NCI-H1105 treated with DMSO at 0.1 percent for 48 hours (cell line): ENCODE results near the gene FAM25A.
"Not testable (repeated sequence)": the region's sequence is repeated elsewhere in the genome, so short reads cannot be mapped to it uniquely, and the experiment has no call there.

Experiments
- DNase-seq: peaks from one replicate; lab custom pipeline; 2025; lab: John Stamatoyannopoulos, UW

The FAM25A gene

GRCh38 chr10:87020056-87020455 lies at the start of gene FAM25A:
TSS of gene FAM25A (plus strand) at chr10:87020294. CDS start at chr10:87020325, 31 bp downstream.
- DNase-seq, result not testable (repeated sequence)

GRCh38 chr10:86970982-86971231 lies 49.2 kb upstream of the FAM25A start:
- no peak for DNase-seq

- DNase-seq, result no peak
Observed at GRCh38 chr10:86971232-86971991, 48.7 kb upstream of the FAM25A start.

- no peak for DNase-seq
Observed at GRCh38 chr10:86972613-86973380, 47.3 kb upstream of the FAM25A start.

GRCh38 chr10:86974484-86974883 lies 45.6 kb upstream of the FAM25A start:
- no peak for DNase-seq

- no peak for DNase-seq
Observed at GRCh38 chr10:86976362-86977056, 43.6 kb upstream of the FAM25A start.

- DNase-seq, result not testable (repeated sequence)
Observed at GRCh38 chr10:86978457-86978856, 41.6 kb upstream of the FAM25A start.

GRCh38 chr10:86979296-86979818 lies 40.7 kb upstream of the FAM25A start:
- no peak for DNase-seq

GRCh38 chr10:86979977-86980448 lies 40.1 kb upstream of the FAM25A start:
- DNase-seq, result no peak

- not testable (repeated sequence) for DNase-seq
Observed at GRCh38 chr10:86981020-86981419, 39.1 kb upstream of the FAM25A start.

- no peak for DNase-seq
Observed at GRCh38 chr10:86981716-86982115, 38.4 kb upstream of the FAM25A start.

- DNase-seq, result not testable (repeated sequence)
Observed at GRCh38 chr10:86984498-86984897, 35.6 kb upstream of the FAM25A start.

GRCh38 chr10:86988520-86988919 lies 31.6 kb upstream of the FAM25A start:
- DNase-seq, result no peak

- DNase-seq, result not testable (repeated sequence)
Observed at GRCh38 chr10:86991362-86991761, 28.7 kb upstream of the FAM25A start.

- DNase-seq, result no peak
Observed at GRCh38 chr10:86992456-86992855, 27.6 kb upstream of the FAM25A start.

GRCh38 chr10:86992929-86993328 lies 27.2 kb upstream of the FAM25A start:
- no peak for DNase-seq

GRCh38 chr10:86999802-87000403 lies 20.2 kb upstream of the FAM25A start:
- DNase-seq, result not testable (repeated sequence)

GRCh38 chr10:87000491-87000890 lies 19.6 kb upstream of the FAM25A start:
- DNase-seq, result no peak

GRCh38 chr10:87007124-87007523 lies 13.0 kb upstream of the FAM25A start:
- not testable (repeated sequence) for DNase-seq

- DNase-seq, result not testable (repeated sequence)
Observed at GRCh38 chr10:87007674-87008073, 12.4 kb upstream of the FAM25A start.

- DNase-seq, result not testable (repeated sequence)
Observed at GRCh38 chr10:87008303-87008702, 11.8 kb upstream of the FAM25A start.

GRCh38 chr10:87009134-87009696 lies 10.9 kb upstream of the FAM25A start:
- not testable (repeated sequence) for DNase-seq
